NT2/D1 (cell line): ENCODE measurements around the gene PLEKHG1.

Source experiments
- YY1 ChIP-seq: IDR thresholded peaks from 2 replicates; pipeline ENCODE4 v1.6.1; 2011; ENCODE audit not compliant: insufficient read length, insufficient read depth
- ZNF274 ChIP-seq: IDR thresholded peaks from 2 replicates; pipeline ENCODE4 v1.6.1; 2011; ENCODE audit warnings: mild to moderate bottlenecking, low read depth, low read length

DNA sequence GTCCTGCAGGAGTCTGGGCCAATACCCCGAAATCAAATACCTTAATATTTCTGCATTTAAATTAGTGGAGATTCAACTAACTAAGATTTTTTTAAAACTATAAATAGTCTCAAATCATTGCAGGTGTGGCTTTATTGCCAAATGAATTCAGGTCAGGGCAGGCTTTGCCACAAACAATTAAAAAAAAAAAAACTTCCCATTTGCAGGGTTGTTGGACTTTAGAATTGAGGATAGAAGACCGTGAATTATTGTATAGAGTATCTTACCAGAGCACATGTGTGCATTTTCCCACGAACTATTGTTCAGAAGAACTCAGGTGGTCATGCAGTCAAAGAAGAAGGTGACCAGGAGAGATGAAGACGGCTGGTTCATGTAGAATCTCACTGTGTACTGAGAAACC, 6.6 kb upstream of the PLEKHG1 start:
- TF ChIP-seq ZNF274 (no peak), YY1 (no peak)
